Measurements from ENCODE around the gene SPTBN5.

SPTBN5 gene

DNA sequence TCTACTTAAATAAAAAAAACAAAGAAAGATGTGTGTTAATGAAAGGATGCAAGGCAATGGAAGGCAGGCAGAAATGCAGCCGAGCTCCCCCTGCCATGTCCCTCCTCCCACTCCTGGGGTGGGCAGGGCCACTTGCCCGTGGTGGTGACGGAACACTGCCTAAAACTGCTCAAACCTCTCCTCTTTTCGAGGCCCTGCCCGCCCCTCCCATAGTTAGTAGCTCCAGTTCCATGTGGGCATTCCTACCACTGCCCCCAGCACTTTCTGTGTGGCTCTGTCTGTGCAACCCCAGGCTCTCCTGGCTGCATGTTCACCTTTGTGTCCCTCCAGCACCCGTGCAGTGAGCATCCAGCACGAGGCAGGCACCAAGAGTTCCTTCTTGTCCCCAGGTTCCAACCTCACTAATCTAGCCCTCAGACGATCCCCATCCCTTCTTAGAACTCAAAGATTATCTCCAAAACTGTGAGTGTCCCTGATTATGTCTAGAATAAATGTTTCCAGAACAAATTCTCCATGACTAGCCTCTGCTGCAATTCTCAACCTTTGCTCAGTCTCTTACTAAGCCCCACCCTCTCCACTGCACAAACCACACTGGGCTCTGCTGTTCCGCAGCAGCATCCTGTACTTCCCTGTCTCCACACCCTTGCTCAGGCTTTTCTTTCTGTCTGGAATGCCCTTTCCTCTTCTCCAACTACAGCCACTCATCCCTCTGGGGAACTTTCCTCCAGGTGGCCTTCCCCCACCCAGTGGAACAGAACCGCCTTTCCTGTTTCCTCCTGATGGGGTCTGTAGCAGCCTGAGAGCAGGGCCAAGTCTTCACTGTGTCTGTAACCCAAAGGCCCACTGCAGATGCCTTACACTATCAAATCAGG is 32.6 kb upstream of the SPTBN5 start:
- no peak for DNase-seq (ENCODE audit: low spot score)

DNA sequence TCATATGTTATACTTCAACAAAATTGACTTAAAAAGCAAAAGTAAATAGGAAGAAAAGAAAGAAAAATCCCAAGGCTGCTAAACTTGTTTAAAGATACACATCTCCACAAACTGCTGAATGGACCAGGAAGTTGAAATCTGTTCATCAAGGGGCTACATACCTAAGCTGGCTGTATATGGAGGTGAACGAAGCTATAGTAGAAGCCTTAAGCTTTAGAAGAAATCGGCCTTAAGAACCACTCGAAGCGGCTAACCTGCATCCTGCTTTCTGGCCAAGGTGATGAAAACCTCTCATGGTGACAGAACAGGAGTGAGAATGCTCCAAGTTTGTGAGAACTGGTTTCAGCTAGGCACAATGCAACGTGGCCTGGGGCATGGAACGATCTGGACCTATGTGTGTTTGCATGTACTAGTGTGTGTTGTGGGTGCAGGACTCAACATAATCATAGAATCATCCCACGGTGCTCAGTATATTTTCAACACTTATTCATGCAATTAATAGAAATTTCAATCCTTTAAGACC is 31.3 kb upstream of the SPTBN5 start:
- DNase-seq (ENCODE audit: low spot score), result no peak

DNA sequence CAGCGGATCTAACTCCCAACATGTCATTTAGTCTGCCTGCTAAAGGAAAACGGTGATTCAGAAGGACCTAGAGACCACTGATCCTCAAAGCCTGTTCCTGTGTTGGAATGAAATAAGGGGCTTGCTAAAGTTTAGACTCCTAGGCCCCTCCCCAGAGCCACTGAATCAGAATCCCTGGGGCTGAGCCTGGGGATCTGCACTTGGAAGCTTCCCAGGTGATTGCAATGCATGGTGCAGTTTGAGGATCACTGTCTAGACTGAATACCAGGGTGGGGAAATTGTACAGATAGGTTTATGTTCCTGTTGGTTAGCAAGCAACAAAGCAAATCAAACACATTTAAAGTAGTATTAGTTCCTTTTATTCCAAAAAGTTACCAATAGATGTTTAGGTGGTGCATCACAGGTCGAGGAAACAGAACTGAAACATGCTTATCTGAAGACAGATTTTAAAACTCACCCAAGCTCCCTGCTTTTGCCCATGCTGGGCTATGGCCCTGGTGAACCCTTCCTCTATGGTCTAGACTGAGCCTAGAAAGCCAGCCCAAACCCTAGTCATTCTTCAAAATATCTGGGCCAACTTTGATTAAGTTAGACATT is 29.6 kb upstream of the SPTBN5 start:
- no peak for DNase-seq (ENCODE audit: low spot score)

DNA sequence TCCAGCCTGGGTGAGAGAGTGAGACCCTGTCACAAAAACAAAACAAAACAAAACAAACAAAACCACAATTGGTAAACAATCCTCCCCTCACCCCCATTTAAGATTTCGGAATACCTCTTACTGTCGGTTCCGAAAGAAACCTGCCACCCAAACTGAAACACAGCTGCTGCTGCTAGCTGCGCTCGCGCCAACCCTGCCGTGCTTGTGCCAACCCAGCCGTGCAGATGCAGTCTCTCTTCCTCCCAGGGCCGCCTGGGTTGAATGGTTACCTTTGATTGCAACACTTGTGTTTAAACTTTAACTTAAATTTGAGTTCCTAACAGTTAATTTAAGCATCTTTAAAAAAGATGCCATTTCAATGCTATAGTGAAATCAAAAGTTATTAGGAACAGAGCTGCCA is 28.5 kb upstream of the SPTBN5 start:
- DNase-seq (ENCODE audit: low spot score), result no peak

DNA sequence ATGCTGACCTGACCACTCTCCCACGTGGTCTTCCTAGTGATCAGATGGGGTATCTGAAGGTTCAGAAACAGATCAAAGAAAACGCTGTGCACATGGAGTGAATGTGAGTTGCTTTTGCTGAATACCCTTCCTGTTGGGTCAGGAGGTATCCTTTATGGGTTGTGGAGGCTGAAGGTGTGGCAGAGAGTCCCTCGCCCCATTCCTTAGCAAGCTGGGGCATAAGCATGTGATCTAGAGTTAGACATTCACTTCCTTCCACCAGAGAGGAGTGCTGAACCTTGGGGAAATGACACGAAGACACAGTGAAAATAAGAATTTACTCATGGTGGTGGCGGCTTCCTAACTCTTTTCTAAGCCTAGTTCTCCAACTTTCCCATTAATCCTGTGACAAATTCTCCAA is 27.8 kb upstream of the SPTBN5 start:
- no peak for DNase-seq (ENCODE audit: low spot score)

DNA sequence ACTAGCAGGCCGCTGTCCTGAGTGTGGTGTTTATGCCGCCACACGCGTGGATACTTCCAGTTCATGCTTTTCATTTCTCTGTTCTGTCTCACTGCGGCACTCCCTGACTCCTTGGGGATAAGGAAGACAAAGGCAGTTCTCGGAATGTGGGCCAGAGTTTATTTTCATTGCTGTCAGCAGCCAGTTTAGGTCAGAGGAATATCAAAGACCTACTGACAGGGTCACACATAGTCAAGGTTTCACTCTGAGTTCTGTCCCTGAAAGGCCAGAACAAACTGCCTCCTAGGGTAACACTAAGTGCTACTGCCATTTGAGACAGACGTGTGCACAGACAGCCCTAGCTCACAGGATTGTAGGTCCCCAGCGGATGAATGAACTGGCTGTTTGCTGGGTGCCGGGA is 27.3 kb upstream of the SPTBN5 start:
- no peak for DNase-seq (ENCODE audit: low spot score)

DNA sequence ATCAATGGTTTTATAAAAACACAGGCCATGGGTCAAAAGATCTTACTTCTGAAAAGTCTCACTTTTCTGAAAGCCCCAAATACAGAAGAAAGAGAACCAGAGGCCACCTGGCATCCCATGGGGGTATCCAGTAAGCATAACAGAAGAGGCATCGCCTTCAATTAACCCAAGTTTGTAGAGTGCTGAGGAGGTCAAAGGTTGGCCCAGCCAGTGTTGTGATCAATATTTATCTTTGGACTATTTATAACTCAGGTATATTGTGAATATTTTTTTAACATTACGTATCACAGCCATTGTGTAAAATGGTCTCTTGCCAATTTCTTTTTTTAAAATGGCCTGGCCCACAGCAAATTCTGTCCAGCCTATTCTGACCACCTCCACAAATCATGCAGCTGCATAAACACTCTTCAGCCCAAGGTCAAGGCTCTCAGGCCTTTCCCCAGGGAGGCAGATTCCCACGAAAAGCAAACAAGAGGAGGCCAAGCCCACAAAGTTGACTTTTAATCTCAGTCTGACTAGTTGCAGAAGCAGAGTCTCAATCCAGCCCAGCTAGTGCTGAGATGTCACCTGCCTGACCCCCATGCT is 26.2 kb upstream of the SPTBN5 start:
- DNase-seq (ENCODE audit: low spot score), result no peak

DNA sequence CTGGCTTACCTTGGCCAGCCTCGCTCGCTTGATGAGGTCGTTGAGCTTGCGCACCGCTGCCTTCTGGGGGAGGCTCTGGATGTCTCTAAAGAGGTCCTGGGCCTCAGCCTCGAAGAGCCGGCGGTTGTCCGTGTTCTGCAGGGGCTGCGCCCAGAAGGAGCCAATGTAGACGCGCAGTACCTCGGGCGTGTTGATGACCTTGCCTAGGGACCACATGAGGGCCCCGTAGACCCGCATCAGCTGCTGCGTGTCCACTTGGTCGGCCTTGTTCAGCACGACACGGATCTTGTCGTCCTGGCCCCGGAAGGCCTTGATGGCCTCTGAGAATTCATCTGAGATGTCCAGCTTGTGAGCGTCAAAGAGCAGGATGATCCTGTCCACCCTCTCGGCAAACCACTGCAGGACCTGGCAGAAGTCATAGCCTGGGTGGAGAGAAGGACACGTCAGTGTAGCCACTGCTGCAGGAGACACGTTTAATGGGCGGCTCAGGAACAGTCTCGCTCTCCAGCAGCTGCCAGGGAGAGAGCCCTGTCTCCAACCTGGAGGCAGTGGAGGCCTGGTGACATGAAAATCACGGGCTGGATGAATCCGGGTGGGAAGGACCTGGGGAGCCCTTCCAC is 25.5 kb upstream of the SPTBN5 start:
- DNase-seq (ENCODE audit: low spot score), result no peak

DNA sequence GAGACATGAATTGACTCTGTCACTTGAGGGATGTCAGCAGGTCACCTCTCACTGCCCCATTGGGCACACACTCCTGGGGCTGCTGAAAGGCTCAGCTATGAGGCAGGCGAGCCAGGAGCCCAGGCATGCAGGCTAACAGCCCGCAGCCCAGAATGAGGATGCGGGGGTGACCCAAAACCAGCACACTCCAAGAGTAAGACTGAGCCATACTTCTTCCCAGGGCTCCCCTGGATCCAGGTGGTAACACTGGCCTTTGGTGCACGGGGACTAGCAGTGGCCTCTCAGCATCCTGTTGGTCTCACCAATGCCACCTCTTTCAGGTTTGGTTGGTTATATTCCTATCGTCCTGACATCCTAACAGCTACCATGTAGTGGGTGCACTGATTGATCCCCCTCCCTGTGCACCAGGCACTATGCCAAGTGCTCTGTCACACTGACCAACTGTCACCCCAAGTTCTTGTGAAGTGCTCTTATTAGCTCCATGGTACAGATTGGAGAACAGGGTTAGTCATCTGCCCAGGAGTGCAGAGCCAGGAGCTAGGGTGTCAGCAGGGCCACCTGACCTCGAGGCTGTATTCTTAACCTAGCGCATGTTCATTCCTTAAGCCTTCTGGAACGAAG is 24.8 kb upstream of the SPTBN5 start:
- no peak for DNase-seq (ENCODE audit: low spot score)

DNA sequence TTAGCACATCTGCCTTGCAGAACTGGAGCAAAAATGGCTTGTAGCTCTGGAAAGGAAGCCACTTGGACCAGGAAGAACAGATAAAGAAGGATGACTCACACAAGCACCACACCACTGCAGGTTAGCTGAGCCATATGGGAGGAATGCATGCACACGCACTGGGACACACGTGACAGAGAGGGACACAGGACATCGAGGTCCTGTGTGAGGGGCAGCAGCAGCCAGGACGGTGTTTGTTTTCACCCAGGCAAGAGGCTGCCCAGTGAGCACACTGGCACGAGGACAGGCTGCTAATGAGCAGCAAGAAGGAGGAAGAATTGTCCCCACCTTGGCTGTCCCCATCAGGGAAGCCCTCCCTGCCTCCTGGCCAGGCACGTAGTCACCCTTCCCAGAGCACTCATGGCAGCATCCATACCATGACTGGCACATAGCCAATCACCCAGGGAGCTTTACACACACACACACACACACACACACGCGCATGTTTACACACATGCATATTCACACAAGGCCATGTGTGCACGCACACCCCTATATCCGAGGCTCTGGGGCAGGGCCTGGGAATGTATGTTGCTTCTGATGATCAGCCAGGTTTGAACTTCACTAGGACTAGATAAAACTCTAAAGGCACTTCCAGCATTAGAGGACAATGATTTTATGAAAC is 24.0 kb upstream of the SPTBN5 start:
- DNase-seq (ENCODE audit: low spot score), result no peak

DNA sequence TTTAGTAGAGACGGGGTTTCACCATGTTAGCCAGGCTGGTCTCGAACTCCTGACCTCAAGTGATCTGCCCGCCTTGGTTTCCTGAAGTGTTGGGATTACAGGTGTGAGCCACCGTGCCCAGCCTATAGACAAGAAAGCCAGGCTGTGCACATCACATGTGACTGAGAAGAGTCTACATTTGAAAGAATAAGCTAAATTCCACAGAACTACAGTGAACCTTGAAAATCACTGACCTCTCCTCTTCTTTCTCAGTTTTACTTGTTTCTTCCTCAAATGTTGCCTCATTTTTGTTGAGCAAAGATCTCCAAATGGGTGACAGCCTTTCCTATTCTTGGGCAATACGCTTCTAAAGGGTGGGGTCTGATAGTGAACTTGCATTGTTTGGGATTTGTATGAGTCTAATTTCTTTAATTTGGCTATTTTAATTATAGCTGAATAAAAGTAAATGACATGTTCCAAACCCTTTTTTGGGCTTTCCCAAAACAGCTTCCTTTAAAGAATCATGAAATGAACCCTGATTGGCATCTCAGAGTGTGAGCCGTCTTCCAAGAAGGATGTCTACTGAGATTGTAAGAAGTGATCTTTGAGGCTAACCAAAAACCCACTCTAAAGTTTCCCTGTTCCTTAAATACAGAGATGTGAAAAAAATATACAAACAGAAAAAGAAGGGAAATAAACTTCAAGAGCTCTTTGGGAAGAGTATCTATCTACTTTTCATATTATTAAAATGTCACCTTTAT is 21.6 kb upstream of the SPTBN5 start:
- no peak for DNase-seq (ENCODE audit: low spot score)

DNA sequence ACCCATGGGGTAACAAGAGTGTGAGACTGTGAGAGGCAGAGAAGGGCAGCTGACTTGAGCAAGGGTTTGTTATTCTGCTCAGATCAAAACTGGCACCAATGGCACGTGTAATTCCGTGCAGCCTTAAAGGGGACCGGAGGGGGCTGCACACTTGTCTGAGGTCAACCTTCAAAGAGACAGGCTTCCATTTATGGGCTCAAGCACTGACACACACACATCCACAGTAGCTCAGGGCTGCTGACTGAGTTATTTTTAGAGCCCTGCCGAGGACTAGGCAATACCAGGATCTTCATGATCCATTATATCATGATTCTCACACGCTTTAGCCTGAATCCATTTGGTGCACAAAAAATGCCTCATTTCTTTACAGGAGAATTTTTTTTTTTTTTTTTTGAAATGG is 20.6 kb upstream of the SPTBN5 start:
- DNase-seq (ENCODE audit: low spot score), result no peak

DNA sequence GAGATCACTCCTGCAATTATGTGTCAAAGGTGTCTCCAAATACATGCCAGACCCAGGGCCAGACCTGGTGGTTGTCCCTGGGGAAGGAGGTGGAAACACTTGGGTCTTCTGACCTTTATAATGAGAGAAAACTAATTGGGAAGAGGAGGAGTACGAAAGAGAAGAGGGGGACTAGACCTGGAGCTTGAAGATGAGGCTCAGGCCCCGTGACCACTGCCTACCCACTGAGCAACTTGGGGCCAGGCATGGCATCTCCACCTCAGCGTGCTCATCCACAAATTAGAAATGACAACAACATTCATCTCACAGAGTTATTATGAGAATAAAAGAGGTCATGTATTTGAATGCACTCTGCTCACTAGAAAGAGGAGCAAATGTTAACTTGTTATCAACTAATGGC is 19.4 kb upstream of the SPTBN5 start:
- no peak for DNase-seq (ENCODE audit: low spot score)

DNA sequence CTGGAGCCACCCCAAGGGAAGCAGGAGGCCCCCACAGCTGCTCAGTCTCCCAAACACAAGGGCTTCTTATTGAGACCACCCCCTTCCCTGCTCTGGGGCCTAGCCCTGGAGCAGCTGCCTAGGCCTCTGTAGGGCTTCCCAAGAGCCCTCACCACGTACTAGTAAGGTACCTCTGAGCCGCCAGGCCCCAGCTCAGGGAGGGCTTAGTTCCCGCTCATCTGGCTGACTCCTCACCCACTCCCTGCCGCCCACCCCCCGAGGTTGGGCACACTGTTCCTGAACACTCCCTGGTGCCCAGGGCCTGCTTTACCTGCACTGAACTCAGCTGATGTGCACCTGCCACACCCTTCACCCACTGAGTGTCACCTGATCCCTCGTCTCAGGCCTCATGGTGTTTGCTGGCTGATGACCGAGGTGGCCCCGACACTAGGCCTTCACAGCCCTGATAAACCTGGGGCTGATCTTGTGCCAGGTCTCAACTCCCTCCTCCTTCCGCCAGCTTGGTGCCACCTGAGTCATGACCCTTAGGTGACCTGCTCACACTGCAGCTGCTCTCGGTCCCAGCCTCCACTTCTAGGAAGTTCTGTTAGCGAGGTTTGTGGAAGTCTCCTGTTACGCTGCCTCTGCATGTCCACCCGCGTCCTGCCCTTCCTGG is 18.0 kb upstream of the SPTBN5 start:
- DNase-seq (ENCODE audit: low spot score), result no peak

DNA sequence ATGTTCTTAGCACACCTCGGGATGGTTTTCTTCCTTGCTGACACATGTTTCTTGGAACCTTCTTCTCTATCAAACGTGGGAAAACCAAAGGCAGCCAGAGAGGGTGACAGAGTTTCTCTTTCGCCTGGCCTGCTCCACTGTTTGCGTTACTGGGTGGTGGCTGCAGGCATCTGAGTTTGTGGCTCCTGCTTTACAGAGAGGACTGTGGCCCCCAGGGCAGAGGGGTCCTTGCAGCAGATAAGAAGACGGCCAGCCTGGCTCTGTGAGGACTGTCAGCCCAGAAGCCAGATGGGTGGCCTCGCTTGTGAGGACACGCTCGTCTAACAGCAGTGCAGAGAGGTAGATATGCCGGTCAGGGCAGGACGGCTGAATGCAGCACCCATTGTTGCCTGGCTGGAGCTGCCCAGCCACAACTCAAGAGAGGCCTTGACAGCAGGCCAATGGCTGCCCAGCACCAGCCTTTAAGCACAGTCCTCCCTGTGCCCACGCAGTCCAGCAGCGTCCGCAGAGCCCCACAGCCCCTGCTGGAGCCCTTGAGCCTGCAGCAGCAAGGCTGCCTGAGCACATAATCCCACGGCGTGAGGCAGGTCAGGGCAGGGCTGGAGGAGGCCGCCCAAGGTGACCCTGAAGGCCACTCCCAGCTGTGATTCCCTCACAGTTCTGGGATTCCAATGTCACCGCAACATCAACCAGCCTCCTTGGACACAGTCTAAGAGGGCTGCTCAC is 15.0 kb upstream of the SPTBN5 start:
- no peak for DNase-seq (ENCODE audit: low spot score)

DNA sequence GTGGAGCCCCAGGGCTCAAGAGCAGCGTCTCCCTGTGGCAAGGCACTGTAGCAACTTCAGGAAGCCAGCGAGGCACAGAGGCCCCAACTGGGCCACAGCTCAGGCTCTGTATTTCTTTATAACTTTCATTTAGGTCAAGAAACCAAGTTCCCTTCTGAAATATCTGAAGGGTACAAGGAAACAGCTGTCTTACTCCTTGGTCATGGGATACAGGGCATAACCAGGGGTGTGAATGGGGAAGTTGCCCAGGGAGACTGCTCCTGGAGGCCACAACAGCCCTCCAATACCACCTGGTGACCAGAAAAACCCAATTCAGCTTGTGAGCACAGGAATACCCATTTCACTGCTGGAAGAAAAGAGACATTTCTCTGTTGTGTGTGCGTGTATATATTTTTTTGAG is 13.3 kb upstream of the SPTBN5 start:
- no peak for DNase-seq (ENCODE audit: low spot score)

DNA sequence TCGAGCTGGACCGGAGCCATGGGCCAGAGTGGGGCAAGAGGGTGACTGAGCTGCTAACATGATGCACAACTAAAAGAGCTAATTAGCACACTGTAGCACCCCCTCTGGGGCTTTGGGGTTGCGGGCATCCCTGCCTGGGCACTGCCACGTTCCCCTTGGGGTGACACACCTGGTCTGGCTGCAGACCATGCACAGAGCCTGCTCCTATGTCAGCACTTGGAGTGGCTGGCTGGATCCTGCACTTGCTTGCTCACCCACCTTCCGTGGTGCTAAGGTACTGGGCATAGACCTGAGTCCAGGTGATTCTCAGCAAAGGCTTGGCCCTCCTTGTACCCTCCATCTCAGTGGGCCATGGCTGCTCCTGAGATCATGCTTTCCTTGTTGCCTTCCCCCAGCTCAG is 12.8 kb upstream of the SPTBN5 start:
- no peak for DNase-seq (ENCODE audit: low spot score)

DNA sequence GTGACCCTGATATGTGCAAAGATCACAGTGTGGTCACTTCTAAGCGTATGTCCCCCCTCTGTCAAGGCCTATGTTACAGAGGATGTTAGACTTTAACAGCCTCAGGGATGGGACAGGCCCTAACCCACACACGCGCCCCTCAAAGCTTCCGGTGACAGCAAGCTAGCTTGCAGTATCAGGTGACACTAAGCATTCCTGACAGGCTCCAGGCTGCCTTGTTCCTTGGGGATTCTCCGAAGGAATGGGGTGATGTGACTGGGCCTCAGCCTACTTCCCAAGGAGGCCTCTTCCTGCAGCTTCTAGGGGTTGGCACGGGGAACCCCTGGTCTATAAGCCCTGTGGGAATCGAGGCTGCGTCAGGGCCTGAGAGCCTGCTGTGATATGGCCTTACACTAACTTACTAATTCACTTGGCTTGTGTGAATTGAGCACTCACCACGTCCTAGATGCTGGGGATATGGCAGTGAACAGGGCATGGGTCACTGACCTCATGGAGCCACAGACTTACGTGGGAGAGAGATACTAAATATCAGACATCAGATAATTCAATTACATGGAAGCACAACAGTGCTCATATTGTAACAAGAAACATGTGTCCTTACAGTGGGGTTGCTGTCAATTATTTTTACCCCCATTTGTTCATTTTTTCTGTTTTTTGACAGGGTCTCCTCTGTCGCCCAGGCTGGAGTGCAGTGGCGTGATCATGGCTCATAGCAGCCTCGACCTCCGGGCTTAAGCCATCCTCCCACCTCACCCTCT is 11.4 kb upstream of the SPTBN5 start:
- no peak for DNase-seq (ENCODE audit: low spot score)

DNA sequence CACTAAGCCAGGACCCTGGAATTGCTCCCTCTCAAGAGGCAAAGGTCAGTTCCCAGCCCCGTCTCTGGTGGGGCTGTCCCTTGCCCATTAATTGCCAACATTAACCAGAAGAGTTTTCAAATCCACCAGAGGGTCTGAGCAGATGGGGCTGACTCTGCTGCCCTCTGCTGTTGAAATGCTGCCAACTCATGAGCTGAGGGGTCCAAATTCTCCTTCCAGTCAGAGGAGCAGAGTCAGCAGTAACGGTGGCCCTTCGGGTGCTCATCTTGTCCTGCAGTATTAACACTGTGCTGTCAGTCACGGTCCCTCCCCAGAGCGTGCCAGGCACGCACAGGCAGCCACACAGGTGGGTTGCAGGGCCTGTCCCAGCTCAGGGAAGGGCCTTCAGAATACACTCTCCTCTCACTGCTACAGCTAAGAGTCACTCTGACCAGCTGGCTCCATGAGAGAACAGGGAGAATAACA is 10.7 kb upstream of the SPTBN5 start:
- DNase-seq (ENCODE audit: low spot score), result peak; percentile 45
